Activated CD8-positive, alpha-beta memory T cell treated with anti-CD3 and anti-CD28 coated beads for 36 hours (primary cell): ENCODE measurements around the gene PRKG1. TPM values are rescaled to one million over a fixed set of nuclear protein-coding genes. Genes with fewer than 3 reads are reported as not detected.

Experiments
- CTCF ChIA-PET: fragments of 350-600 bp; sonication (Branson Sonifier 250); formaldehyde crosslinking; loops from one replicate; lab custom pipeline; 2021; ENCODE audit warnings: antibody characterized with exemption; lab: Charles Lee
- POLR2A ChIA-PET: fragments of 350-600 bp; sonication (Branson Sonifier 250); formaldehyde crosslinking; loops from one replicate; lab custom pipeline; 2021; ENCODE audit warnings: antibody characterized with exemption; lab: Charles Lee
- total RNA-seq, 2 experiments: library from RNA; stranded (reverse); gene quantifications; one replicate each; pipeline ENCODE4 v1.2.3, GENCODE V29; 2021

The PRKG1 gene
- total RNA-seq, 2 experiments from 2014 or later = not detected

- ChIA-PET CTCF (no interaction called here), POLR2A (no interaction called here)
Observed at GRCh38 chr10:52248697-52249306, 1174.5 kb downstream of the PRKG1 start.

GRCh38 chr10:52249850-52250395 lies 1175.6 kb downstream of the PRKG1 start:
- POLR2A ChIA-PET = no interaction called here
- CTCF ChIA-PET = no interaction called here

- CTCF ChIA-PET = no interaction called here
- POLR2A ChIA-PET = no interaction called here
Observed at GRCh38 chr10:52250510-52250909, 1176.2 kb downstream of the PRKG1 start.

- ChIA-PET CTCF (no interaction called here), POLR2A (no interaction called here)
Observed at GRCh38 chr10:52252307-52252706, 1178.0 kb downstream of the PRKG1 start.

- CTCF ChIA-PET = no interaction called here
- POLR2A ChIA-PET = no interaction called here
Observed at GRCh38 chr10:52256832-52257691, 1182.8 kb downstream of the PRKG1 start.

GRCh38 chr10:52257692-52258075 lies 1183.4 kb downstream of the PRKG1 start:
- POLR2A ChIA-PET = no interaction called here
- CTCF ChIA-PET = no interaction called here

GRCh38 chr10:52258799-52259425 lies 1184.6 kb downstream of the PRKG1 start:
- CTCF ChIA-PET = no interaction called here

GRCh38 chr10:52259426-52259812 lies 1185.1 kb downstream of the PRKG1 start:
- CTCF ChIA-PET = no interaction called here
- POLR2A ChIA-PET = no interaction called here

More at GRCh38 chr10:52258799-52259425, 1184.6 kb downstream of the PRKG1 start:
- POLR2A ChIA-PET = no interaction called here

- ChIA-PET POLR2A (no interaction called here), CTCF (interaction anchor here (0.6 kb wide), 1 partner anchor 733 kb away, joined by 3 read pairs; no protein-coding TSS in a partner anchor)
Observed at GRCh38 chr10:52261362-52261761, 1187.1 kb downstream of the PRKG1 start.

- POLR2A ChIA-PET = interaction anchor here (0.6 kb wide), 1 partner anchor 256 kb away, joined by 3 read pairs; no protein-coding TSS in a partner anchor
- CTCF ChIA-PET = no interaction called here
Observed at GRCh38 chr10:52265131-52265926, 1191.0 kb downstream of the PRKG1 start.

GRCh38 chr10:52266858-52267257 lies 1192.6 kb downstream of the PRKG1 start:
- ChIA-PET CTCF (no interaction called here), POLR2A (no interaction called here)

- CTCF ChIA-PET = no interaction called here
- POLR2A ChIA-PET = no interaction called here
Observed at GRCh38 chr10:52268790-52269189, 1194.5 kb downstream of the PRKG1 start.

GRCh38 chr10:52269233-52269632 lies 1194.9 kb downstream of the PRKG1 start:
- CTCF ChIA-PET = no interaction called here
- POLR2A ChIA-PET = no interaction called here

- ChIA-PET CTCF (no interaction called here), POLR2A (no interaction called here)
Observed at GRCh38 chr10:52276163-52276562, 1201.9 kb downstream of the PRKG1 start.

GRCh38 chr10:52276986-52277385 lies 1202.7 kb downstream of the PRKG1 start:
- ChIA-PET CTCF (no interaction called here), POLR2A (no interaction called here)

- CTCF ChIA-PET = no interaction called here
- POLR2A ChIA-PET = no interaction called here
Observed at GRCh38 chr10:52279546-52279945, 1205.3 kb downstream of the PRKG1 start.

GRCh38 chr10:52280051-52280450 lies 1205.8 kb downstream of the PRKG1 start:
- POLR2A ChIA-PET = no interaction called here
- CTCF ChIA-PET = no interaction called here

GRCh38 chr10:52283174-52283573 lies 1208.9 kb downstream of the PRKG1 start:
- POLR2A ChIA-PET = no interaction called here
- CTCF ChIA-PET = no interaction called here

- ChIA-PET CTCF (no interaction called here), POLR2A (no interaction called here)
Observed at GRCh38 chr10:52284416-52285013, 1210.2 kb downstream of the PRKG1 start.
